ENCODE results near the gene UBE4B.
"Not testable (repeated sequence)": the region's sequence is repeated elsewhere in the genome, so short reads cannot be mapped to it uniquely, and the experiment has no call there.

The UBE4B gene

GRCh38 chr1:10074059-10074851 lies 41.5 kb downstream of the UBE4B start:
- peak in 2 of 4 experiments; percentile 4 to 10 for DNase-seq

- DNase-seq: no peak
Measured at GRCh38 chr1:10074852-10075730, 42.3 kb downstream of the UBE4B start.

GRCh38 chr1:10075732-10076131 lies 43.0 kb downstream of the UBE4B start:
- no peak for DNase-seq

GRCh38 chr1:10078494-10078893 lies 45.7 kb downstream of the UBE4B start:
- DNase-seq: no peak

GRCh38 chr1:10080523-10080922 lies 47.8 kb downstream of the UBE4B start:
- DNase-seq: no peak

- no peak for DNase-seq
Measured at GRCh38 chr1:10082785-10083479, 50.2 kb downstream of the UBE4B start.

GRCh38 chr1:10084045-10084444 lies 51.3 kb downstream of the UBE4B start:
- DNase-seq: no peak

GRCh38 chr1:10085076-10085475 lies 52.3 kb downstream of the UBE4B start:
- DNase-seq: no peak

GRCh38 chr1:10087210-10087609 lies 54.5 kb downstream of the UBE4B start:
- DNase-seq: no peak

GRCh38 chr1:10101929-10102328 lies 69.2 kb downstream of the UBE4B start:
- DNase-seq: no peak

GRCh38 chr1:10103193-10103592 lies 70.4 kb downstream of the UBE4B start:
- DNase-seq: no peak

GRCh38 chr1:10104834-10105233 lies 72.1 kb downstream of the UBE4B start:
- DNase-seq: no peak

- DNase-seq: no peak
Measured at GRCh38 chr1:10105484-10105883, 72.7 kb downstream of the UBE4B start.

- DNase-seq: no peak
Measured at GRCh38 chr1:10106241-10106640, 73.5 kb downstream of the UBE4B start.

- no peak for DNase-seq
Measured at GRCh38 chr1:10106756-10107475, 74.2 kb downstream of the UBE4B start.

- not testable (repeated sequence) for DNase-seq
Measured at GRCh38 chr1:10107476-10107847, 74.7 kb downstream of the UBE4B start.

GRCh38 chr1:10108134-10108663 lies 75.4 kb downstream of the UBE4B start:
- DNase-seq: no peak

GRCh38 chr1:10108948-10109708 lies 76.4 kb downstream of the UBE4B start:
- DNase-seq: no peak

GRCh38 chr1:10113501-10113900 lies 80.7 kb downstream of the UBE4B start:
- DNase-seq: no peak

GRCh38 chr1:10114746-10115145 lies 82.0 kb downstream of the UBE4B start:
- no peak for DNase-seq

- DNase-seq: no peak
Measured at GRCh38 chr1:10117132-10117531, 84.4 kb downstream of the UBE4B start.

GRCh38 chr1:10117865-10118264 lies 85.1 kb downstream of the UBE4B start:
- no peak for DNase-seq

Data from activated CD4-positive, CD25-positive, alpha-beta regulatory T cell (primary cell).